Measurements from ENCODE around the gene ZBED3.
A peak's percentile ranks its signal among the peaks of the same experiment; 100 is the strongest.
"Not testable (repeated sequence)": the region's sequence is repeated elsewhere in the genome, so short reads cannot be mapped to it uniquely, and the experiment has no call there.

The ZBED3 gene

GRCh38 chr5:77086689-77087483 is at the start of gene ZBED3:
Gene ZBED3 (minus strand): TSS chr5:77087285. CDS start chr5:77077878, 9,407 bp downstream.
- DNase-seq = peak; percentile 61

GRCh38 chr5:77133061-77133758 is 46.1 kb upstream of the ZBED3 start:
- DNase-seq = no peak

- no peak for DNase-seq
These were observed 44.3 kb upstream of the ZBED3 start for GRCh38 chr5:77131361-77131760.

GRCh38 chr5:77129391-77129990 is 42.4 kb upstream of the ZBED3 start:
- DNase-seq = peak; percentile 29

GRCh38 chr5:77128411-77129061 is 41.5 kb upstream of the ZBED3 start:
- no peak for DNase-seq

- DNase-seq = no peak
These were observed 36.0 kb upstream of the ZBED3 start for GRCh38 chr5:77123057-77123456.

- DNase-seq = no peak
These were observed 33.6 kb upstream of the ZBED3 start for GRCh38 chr5:77120706-77121105.

- DNase-seq = no peak
These were observed 33.0 kb upstream of the ZBED3 start for GRCh38 chr5:77120086-77120485.

GRCh38 chr5:77117161-77117560 is 30.1 kb upstream of the ZBED3 start:
- no peak for DNase-seq

- not testable (repeated sequence) for DNase-seq
These were observed 19.9 kb upstream of the ZBED3 start for GRCh38 chr5:77107035-77107434.

- no peak for DNase-seq
These were observed 17.7 kb upstream of the ZBED3 start for GRCh38 chr5:77104813-77105212.

- DNase-seq = no peak
These were observed 16.4 kb upstream of the ZBED3 start for GRCh38 chr5:77103457-77103856.

GRCh38 chr5:77102549-77102948 is 15.5 kb upstream of the ZBED3 start:
- no peak for DNase-seq

- no peak for DNase-seq
These were observed 14.2 kb upstream of the ZBED3 start for GRCh38 chr5:77101298-77101697.

- DNase-seq = no peak
These were observed 8.1 kb upstream of the ZBED3 start for GRCh38 chr5:77095189-77095588.

- no peak for DNase-seq
These were observed 588 bp upstream of the ZBED3 start for GRCh38 chr5:77087484-77088261.

GRCh38 chr5:77086368-77086688 is 757 bp downstream of the ZBED3 start:
- DNase-seq = no peak

GRCh38 chr5:77083088-77083487 is 4.0 kb downstream of the ZBED3 start:
- no peak for DNase-seq

GRCh38 chr5:77082280-77082679 is 4.8 kb downstream of the ZBED3 start:
- DNase-seq = no peak

GRCh38 chr5:77080905-77081304 is 6.2 kb downstream of the ZBED3 start:
- no peak for DNase-seq

GRCh38 chr5:77080479-77080878 is 6.6 kb downstream of the ZBED3 start:
- not testable (repeated sequence) for DNase-seq

GRCh38 chr5:77077829-77078176 is 9.3 kb downstream of the ZBED3 start:
- no peak for DNase-seq

All from stimulated activated CD4-positive, alpha-beta T cell treated with anti-CD3 and anti-CD28 coated beads, Interleukin-15, amount 100 ng/mL, for 24 hours (primary cell).